ENCODE results near the gene SSBP2. TPM values are rescaled to one million over a fixed set of nuclear protein-coding genes. Genes with fewer than 3 reads are reported as not detected.

The SSBP2 gene
- total RNA-seq, 2 donors from 2014 or later, result 11.1 to 28.0 TPM

- no peaks in the 10 kb centered on the region for H3K4me1 ChIP-seq
- no peaks in the 10 kb centered on the region for H3K27me3 ChIP-seq
- intact Hi-C loops (cut with DNase I), result no loop called here
- H3K9me3 ChIP-seq, result no peaks in the 10 kb centered on the region
- H3K36me3 ChIP-seq, result no peaks in the 10 kb centered on the region
- no peak overlapping the region for H3K9ac ChIP-seq (ENCODE audit: low read depth in 2 of 2, low read length in 2 of 2)
- DNase-seq, result no peak
- TF ChIP-seq CTCF (IDR thresholded peaks at IDR 0.05), result no peak
- no peak overlapping the region for H3K4me3 ChIP-seq
- no peak overlapping the region for H3K27ac ChIP-seq
Observed at GRCh38 chr5:81590498-81591384, 160.2 kb downstream of the SSBP2 start.

GRCh38 chr5:81579262-81579924 is 171.5 kb downstream of the SSBP2 start:
- no peaks in the 10 kb centered on the region for H3K36me3 ChIP-seq
- no peak for DNase-seq
- H3K27me3 ChIP-seq, result no peaks in the 10 kb centered on the region
- no peak overlapping the region for H3K9ac ChIP-seq (ENCODE audit: low read depth in 2 of 2, low read length in 2 of 2)
- H3K27ac ChIP-seq, result no peak overlapping the region
- no peak overlapping the region for H3K4me3 ChIP-seq
- no peaks in the 10 kb centered on the region for H3K9me3 ChIP-seq
- intact Hi-C loops (cut with DNase I), result no loop called here
- H3K4me1 ChIP-seq, result no peaks in the 10 kb centered on the region
- no peak for TF ChIP-seq CTCF (IDR thresholded peaks at IDR 0.05)

GRCh38 chr5:81577091-81577490 is 173.8 kb downstream of the SSBP2 start:
- H3K36me3 ChIP-seq, result no peaks in the 10 kb centered on the region
- no peak overlapping the region for H3K9ac ChIP-seq (ENCODE audit: low read depth in 2 of 2, low read length in 2 of 2)
- intact Hi-C loops (cut with DNase I), result no loop called here
- H3K27ac ChIP-seq, result no peak overlapping the region
- H3K4me3 ChIP-seq, result no peak overlapping the region
- no peaks in the 10 kb centered on the region for H3K4me1 ChIP-seq
- DNase-seq, result no peak
- no peaks in the 10 kb centered on the region for H3K27me3 ChIP-seq
- no peak for TF ChIP-seq CTCF (IDR thresholded peaks at IDR 0.05)
- no peaks in the 10 kb centered on the region for H3K9me3 ChIP-seq

- H3K4me1 ChIP-seq, result no peaks in the 10 kb centered on the region
- no peaks in the 10 kb centered on the region for H3K36me3 ChIP-seq
- H3K9ac ChIP-seq (ENCODE audit: low read depth in 2 of 2, low read length in 2 of 2), result no peak overlapping the region
- intact Hi-C loops (cut with DNase I), result no loop called here
- TF ChIP-seq CTCF (IDR thresholded peaks at IDR 0.05), result no peak
- no peak overlapping the region for H3K27ac ChIP-seq
- no peak overlapping the region for H3K4me3 ChIP-seq
- no peaks in the 10 kb centered on the region for H3K27me3 ChIP-seq
- H3K9me3 ChIP-seq, result no peaks in the 10 kb centered on the region
- DNase-seq, result no peak
Observed at GRCh38 chr5:81575924-81576323, 175.0 kb downstream of the SSBP2 start.

- Histone ChIP-seq H3K4me1 (no peaks in the 10 kb centered on the region), H3K36me3 (no peaks in the 10 kb centered on the region), H3K9ac (ENCODE audit: low read depth in 2 of 2, low read length in 2 of 2) (no peak overlapping the region), H3K27ac (no peak overlapping the region), H3K27me3 (no peaks in the 10 kb centered on the region), H3K4me3 (no peak overlapping the region), H3K9me3 (no peaks in the 10 kb centered on the region)
- intact Hi-C loops (cut with DNase I), result no loop called here
- DNase-seq, result no peak
- no peak for TF ChIP-seq CTCF (IDR thresholded peaks at IDR 0.05)
Observed at GRCh38 chr5:81572201-81572600, 178.7 kb downstream of the SSBP2 start.

Data from colonic mucosa (tissue), 4 donors.